OCI-LY3 (cell line): ENCODE measurements around the gene TBXAS1.

Experiments used
- H2AFZ ChIP-seq: fragments of 200-600, 300-600 bp; shearing (Covaris generic); 2 replicates; pipeline ENCODE4 v1.6.0; 2014; ENCODE audit warnings: antibody characterized with exemption, low read depth, low read length
- H3K27ac ChIP-seq: fragments of 200-600, 300-600 bp; sonication (generic); 2 replicates; pipeline ENCODE4 v1.5.1; 2014; ENCODE audit warnings: mild to moderate bottlenecking, low read length, moderate library complexity, mixed read lengths
- H3K27me3 ChIP-seq: fragments of 200-600, 300-600 bp; sonication (generic); 2 replicates; pipeline ENCODE4 v1.6.1; 2014; ENCODE audit warnings: low read depth, low read length, mixed read lengths
- H3K36me3 ChIP-seq: fragments of 200-600, 300-600 bp; sonication (generic); replicated peaks from 2 replicates; pipeline ENCODE3; 2014; ENCODE audit warnings: low read depth, low read length, mixed read lengths
- H3K4me1 ChIP-seq: fragments of 300-600, 200-600 bp; sonication (generic); 2 replicates; pipeline ENCODE4 v1.6.1; 2014; ENCODE audit warnings: low read length, mixed read lengths
- H3K4me2 ChIP-seq: fragments of 200-600, 300-600 bp; sonication (generic); 2 replicates; pipeline ENCODE4 v1.6.1; 2014; ENCODE audit warnings: low read length, mixed read lengths
- H3K4me3 ChIP-seq: fragments of 300-600, 200-600 bp; sonication (generic); 2 replicates; pipeline ENCODE4 v1.5.1; 2014; ENCODE audit warnings: antibody characterized with exemption, mild to moderate bottlenecking, low read length, moderate library complexity
- H3K79me2 ChIP-seq: fragments of 300-600, 200-600 bp; shearing (Covaris generic); 2 replicates; pipeline ENCODE4 v1.6.1; 2014; ENCODE audit warnings: mild to moderate bottlenecking, low read length, mixed read lengths
- H3K9ac ChIP-seq: fragments of 300-600, 200-600 bp; shearing (Covaris generic); 2 replicates; pipeline ENCODE4 v1.6.0; 2014; ENCODE audit warnings: mild to moderate bottlenecking, low read length, moderate library complexity
- H3K9me3 ChIP-seq: fragments of 200-600, 300-600 bp; shearing (Covaris generic); 2 replicates; pipeline ENCODE4 v1.6.1; 2014; ENCODE audit warnings: low read length, mixed read lengths; ENCODE audit not compliant: insufficient read depth
- H4K20me1 ChIP-seq: fragments of 200-600, 300-600 bp; sonication (generic); 2 replicates; pipeline ENCODE4 v1.6.1; 2016; ENCODE audit warnings: low read length, mixed read lengths; ENCODE audit not compliant: insufficient read depth
- EZH2phosphoT487 ChIP-seq: fragments of 200-600 bp; shearing (Covaris generic); IDR thresholded peaks from 2 replicates; pipeline ENCODE4 v1.6.1; 2018; ENCODE audit warnings: antibody characterized with exemption, mixed run types, low read depth
- TF ChIP-seq, protein P1 (sequence below): fragments of 200-600, 300-600 bp; sonication (generic); IDR thresholded peaks from 2 replicates; pipeline ENCODE4 v1.5.1; 2014; ENCODE audit warnings: antibody characterized with exemption, low read length, low read depth

TBXAS1 gene

DNA sequence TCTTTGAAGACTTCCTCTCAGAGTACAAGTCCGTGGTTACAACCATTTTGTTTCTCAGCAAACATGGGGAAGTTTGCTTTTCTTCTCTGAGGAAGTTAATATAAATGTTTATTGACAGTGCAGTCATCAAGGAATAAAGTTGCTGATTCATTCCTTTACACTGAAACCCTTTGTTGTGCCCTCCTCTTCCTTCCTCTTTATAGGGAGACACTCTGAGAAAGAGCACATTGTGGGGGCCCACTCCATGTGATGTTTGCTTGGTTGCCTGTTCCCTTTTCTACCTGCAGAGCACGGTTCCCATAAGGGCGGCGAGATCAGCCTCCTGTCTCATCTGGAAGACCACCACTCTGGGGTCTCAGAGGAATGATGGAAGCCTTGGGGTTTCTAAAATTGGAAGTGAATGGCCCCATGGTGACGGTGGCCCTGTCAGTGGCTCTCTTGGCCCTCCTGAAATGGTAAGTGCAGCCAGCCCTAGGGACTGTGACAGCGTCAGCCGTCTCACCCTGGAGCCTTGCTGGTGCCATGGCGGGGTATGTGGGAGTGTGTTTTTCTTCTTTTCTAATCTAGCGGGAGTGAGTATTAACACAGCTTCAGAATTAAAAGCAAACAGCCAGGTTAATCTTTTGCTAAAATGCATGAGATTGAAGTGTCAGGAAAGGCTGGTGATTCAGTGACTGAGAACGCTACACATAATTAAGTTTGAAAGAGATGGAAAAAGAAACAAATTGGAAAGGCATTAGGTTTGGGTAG, at the start of gene TBXAS1:
TSS of gene TBXAS1 (plus strand) at position 240 of the 750 bp plus-strand sequence. CDS start at position 367, 127 bp downstream.
- no peak within 1 kb of the TSS for H2AFZ ChIP-seq
- H3K4me1 ChIP-seq: no peaks in the 10 kb centered on the region
- H3K4me3 ChIP-seq: no peak within 1 kb of the TSS
- no peak within 1 kb of the TSS for H3K9ac ChIP-seq
- no peaks in the 10 kb centered on the region for H4K20me1 ChIP-seq
- no peak within 1 kb of the TSS for H3K4me2 ChIP-seq
- no peaks in the 10 kb centered on the region for H3K36me3 ChIP-seq
- no peaks in the 10 kb centered on the region for H3K79me2 ChIP-seq
- H3K27me3 ChIP-seq: peaks cover 29% of the 10 kb centered on the region
- TF ChIP-seq, protein P1, sequence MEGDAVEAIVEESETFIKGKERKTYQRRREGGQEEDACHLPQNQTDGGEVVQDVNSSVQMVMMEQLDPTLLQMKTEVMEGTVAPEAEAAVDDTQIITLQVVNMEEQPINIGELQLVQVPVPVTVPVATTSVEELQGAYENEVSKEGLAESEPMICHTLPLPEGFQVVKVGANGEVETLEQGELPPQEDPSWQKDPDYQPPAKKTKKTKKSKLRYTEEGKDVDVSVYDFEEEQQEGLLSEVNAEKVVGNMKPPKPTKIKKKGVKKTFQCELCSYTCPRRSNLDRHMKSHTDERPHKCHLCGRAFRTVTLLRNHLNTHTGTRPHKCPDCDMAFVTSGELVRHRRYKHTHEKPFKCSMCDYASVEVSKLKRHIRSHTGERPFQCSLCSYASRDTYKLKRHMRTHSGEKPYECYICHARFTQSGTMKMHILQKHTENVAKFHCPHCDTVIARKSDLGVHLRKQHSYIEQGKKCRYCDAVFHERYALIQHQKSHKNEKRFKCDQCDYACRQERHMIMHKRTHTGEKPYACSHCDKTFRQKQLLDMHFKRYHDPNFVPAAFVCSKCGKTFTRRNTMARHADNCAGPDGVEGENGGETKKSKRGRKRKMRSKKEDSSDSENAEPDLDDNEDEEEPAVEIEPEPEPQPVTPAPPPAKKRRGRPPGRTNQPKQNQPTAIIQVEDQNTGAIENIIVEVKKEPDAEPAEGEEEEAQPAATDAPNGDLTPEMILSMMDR: no peak
- TF ChIP-seq EZH2phosphoT487: no peak
- no peak within 1 kb of the TSS for H3K27ac ChIP-seq
- no peaks in the 10 kb centered on the region for H3K9me3 ChIP-seq

DNA sequence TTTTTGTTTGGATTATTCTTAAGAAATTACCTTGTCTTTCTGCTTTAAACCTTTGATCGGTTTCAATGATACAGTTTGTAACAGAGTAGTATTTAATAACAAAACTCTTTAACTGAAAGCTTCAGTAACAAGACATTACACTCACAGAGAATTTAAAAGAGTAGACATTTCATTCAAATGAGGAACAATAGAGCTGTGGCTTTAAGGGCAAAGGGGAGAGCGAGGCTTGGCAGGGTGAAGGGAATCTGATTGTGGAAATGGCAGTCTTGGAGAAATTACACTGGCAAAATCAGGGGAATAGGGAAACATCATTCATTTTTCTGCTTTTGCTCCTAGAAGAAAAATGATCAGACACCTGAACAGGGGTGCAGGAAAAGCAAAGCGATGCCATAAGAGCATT, 46.1 kb upstream of the TBXAS1 start:
- Histone ChIP-seq H3K36me3 (no peaks in the 10 kb centered on the region), H3K4me2 (no peak overlapping the region), H3K79me2 (no peaks in the 10 kb centered on the region), H4K20me1 (no peaks in the 10 kb centered on the region), H3K4me1 (no peaks in the 10 kb centered on the region), H2AFZ (no peak overlapping the region), H3K27ac (no peak overlapping the region), H3K27me3 (peaks cover 86% of the 10 kb centered on the region), H3K4me3 (no peak overlapping the region), H3K9me3 (no peaks in the 10 kb centered on the region), H3K9ac (no peak overlapping the region)
- TF ChIP-seq EZH2phosphoT487: no peak
- TF ChIP-seq, protein P1: no peak

DNA sequence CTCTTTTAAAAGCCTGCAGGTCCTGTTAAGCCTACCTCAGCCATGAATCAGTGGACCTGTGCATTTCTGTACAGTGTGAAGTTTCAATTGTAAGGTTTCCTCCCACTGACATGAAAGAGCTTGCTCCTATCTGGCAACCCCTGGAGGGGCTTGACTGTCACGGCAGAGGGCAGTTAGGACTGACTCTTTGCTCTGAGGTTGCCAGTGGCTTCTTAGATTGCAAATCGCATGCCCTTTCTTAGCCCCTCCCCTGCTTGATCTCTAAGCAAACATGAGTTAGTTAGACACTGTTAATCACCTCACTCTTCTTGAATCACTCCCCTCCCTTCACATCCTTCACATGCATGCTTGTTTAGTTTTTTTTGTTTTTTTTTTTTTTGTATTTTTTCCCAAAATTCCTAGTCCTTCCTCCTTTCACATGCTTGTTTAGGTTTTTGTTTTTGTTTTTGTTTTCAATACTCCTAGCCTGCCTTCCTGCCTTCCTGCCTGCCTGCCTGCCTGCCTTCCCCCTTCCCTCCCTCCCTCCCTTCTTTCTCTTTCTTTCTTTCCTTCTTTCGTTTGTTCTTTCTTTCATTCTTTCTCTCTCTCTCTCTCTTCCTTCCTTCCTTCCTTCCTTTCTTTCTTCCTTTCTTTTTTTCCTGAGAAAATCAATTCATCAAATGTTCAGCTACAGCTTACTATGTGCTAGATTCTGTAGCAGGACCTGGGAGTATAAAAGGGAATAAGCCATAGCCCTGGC, 45.2 kb upstream of the TBXAS1 start:
- H3K36me3 ChIP-seq: no peaks in the 10 kb centered on the region
- H3K27me3 ChIP-seq: peaks cover 88% of the 10 kb centered on the region
- no peaks in the 10 kb centered on the region for H3K9me3 ChIP-seq
- H4K20me1 ChIP-seq: no peaks in the 10 kb centered on the region
- H3K4me1 ChIP-seq: no peaks in the 10 kb centered on the region
- no peak overlapping the region for H2AFZ ChIP-seq
- TF ChIP-seq, protein P1: no peak
- no peak for TF ChIP-seq EZH2phosphoT487
- H3K79me2 ChIP-seq: no peaks in the 10 kb centered on the region
- H3K4me3 ChIP-seq: no peak overlapping the region
- H3K27ac ChIP-seq: no peak overlapping the region
- no peak overlapping the region for H3K4me2 ChIP-seq
- no peak overlapping the region for H3K9ac ChIP-seq

DNA sequence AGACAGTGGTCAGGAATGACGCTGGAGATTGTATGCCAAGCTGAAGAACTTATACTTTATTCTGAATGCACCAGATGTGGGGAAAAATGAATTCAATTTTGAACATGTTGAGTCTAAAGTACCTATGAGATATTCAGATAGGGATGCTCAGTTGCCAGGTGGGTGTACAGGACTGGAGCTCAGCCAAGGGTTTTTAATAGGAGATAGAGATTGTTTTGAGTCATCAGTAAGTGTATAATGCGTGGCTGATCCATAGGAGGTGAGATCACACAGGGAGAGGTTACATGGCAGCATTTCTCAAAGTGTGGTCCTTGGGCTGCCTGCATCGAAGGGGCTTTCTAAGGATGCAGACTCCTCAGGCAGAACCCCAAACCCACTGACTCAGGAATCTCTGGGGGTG, 44.4 kb upstream of the TBXAS1 start:
- H3K4me1 ChIP-seq: no peaks in the 10 kb centered on the region
- no peaks in the 10 kb centered on the region for H4K20me1 ChIP-seq
- H3K79me2 ChIP-seq: no peaks in the 10 kb centered on the region
- H3K9me3 ChIP-seq: no peaks in the 10 kb centered on the region
- no peak overlapping the region for H3K4me3 ChIP-seq
- H3K4me2 ChIP-seq: no peak overlapping the region
- peaks cover 81% of the 10 kb centered on the region for H3K27me3 ChIP-seq
- no peak overlapping the region for H2AFZ ChIP-seq
- TF ChIP-seq EZH2phosphoT487: no peak
- TF ChIP-seq, protein P1: no peak
- H3K9ac ChIP-seq: no peak overlapping the region
- H3K36me3 ChIP-seq: no peaks in the 10 kb centered on the region
- no peak overlapping the region for H3K27ac ChIP-seq
